Measurements from ENCODE around the gene PARD3.

The PARD3 gene

DNA sequence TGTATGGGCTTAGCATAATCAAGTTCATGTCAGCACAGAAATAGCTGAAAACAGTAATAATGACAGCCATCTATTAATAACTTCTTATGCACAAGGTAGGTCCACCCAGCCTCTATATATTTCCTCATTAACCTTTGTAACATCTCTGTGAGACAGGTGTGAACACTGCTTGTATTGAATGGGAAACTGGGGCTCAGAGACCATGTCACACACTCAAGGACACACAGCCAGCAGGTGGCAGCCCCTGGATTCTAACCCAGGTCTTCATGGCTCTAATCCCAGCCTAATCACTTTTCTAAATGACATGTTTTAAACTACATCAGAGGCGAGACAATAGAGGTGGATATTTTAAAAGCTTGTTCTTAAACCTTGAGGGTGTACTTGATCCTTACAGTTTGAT is 591.4 kb downstream of the PARD3 start:
- no peak for DNase-seq (ENCODE audit: low read depth, low spot score)

- no peak for DNase-seq (ENCODE audit: low read depth, low spot score)
Measured at GRCh38 chr10:34222359-34222758, 592.7 kb downstream of the PARD3 start.

- no peak for DNase-seq (ENCODE audit: low read depth, low spot score)
Measured at GRCh38 chr10:34219753-34220548, 595.1 kb downstream of the PARD3 start.

DNA sequence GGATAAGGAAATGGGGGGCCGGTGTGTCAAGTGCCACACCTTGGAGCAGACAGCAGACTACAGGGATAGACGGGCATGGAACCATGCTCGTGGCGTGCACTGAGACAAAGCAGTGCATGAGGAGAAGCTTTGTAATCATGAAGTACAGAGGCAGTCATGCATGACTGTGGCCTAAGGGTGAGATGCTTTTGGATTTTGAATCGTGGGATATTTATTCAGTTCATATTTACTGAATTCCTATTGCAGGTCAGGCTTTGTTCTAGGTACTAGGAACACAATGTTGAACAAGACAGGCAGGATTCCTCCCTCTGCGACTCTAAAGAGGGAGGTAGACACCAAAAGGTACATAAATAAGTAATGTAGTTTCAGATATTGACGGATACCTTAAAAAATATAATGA is 597.6 kb downstream of the PARD3 start:
- DNase-seq (ENCODE audit: low read depth, low spot score): no peak

- DNase-seq (ENCODE audit: low read depth, low spot score): no peak
Measured at GRCh38 chr10:34216348-34216945, 598.6 kb downstream of the PARD3 start.

GRCh38 chr10:34213805-34214197 is 601.3 kb downstream of the PARD3 start:
- no peak for DNase-seq (ENCODE audit: low read depth, low spot score)

- no peak for DNase-seq (ENCODE audit: low read depth, low spot score)
Measured at GRCh38 chr10:34213193-34213804, 601.8 kb downstream of the PARD3 start.

DNA sequence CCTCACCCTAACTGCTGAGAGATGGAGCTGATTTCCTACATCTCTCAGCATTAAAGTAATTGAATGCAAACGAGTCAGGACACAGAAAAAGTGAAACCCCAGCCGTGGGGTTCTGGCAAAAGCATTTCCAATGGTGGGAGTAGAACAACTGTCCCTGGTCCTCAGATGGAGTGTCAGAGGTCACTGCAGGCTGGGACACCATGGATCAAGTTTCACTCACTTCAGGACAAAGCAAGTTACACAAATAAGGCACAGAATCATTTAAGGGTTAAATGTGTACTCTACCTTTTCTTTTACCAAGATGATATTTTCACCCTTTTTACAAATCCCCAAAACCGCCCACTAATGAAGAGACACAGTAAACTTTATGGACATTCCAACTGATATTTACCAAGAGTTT is 607.8 kb downstream of the PARD3 start:
- DNase-seq (ENCODE audit: low read depth, low spot score): no peak

GRCh38 chr10:34206935-34207268 is 608.2 kb downstream of the PARD3 start:
- DNase-seq (ENCODE audit: low read depth, low spot score): no peak

- no peak for DNase-seq (ENCODE audit: low read depth, low spot score)
Measured at GRCh38 chr10:34206078-34206934, 608.8 kb downstream of the PARD3 start.

DNA sequence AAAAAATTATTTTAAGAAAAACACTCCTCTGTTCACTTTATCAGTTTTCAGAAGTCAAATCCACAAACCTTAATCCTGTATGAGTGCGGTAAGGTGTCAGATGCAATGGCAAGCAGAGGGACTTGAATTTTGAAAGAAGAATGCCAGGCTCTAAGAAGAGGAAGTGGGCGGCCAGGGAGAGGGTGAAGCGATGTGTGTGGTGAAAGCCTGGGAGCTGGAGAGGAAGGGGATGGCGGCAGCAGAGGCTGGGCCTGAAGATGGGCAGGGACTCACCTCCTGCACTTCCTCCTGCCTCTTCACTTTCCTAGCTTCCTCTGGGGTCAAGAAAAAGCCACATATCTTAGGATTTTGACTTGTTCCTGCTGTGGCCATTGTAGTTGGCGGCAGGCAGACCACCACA is 609.6 kb downstream of the PARD3 start:
- DNase-seq (ENCODE audit: low read depth, low spot score): no peak

DNA sequence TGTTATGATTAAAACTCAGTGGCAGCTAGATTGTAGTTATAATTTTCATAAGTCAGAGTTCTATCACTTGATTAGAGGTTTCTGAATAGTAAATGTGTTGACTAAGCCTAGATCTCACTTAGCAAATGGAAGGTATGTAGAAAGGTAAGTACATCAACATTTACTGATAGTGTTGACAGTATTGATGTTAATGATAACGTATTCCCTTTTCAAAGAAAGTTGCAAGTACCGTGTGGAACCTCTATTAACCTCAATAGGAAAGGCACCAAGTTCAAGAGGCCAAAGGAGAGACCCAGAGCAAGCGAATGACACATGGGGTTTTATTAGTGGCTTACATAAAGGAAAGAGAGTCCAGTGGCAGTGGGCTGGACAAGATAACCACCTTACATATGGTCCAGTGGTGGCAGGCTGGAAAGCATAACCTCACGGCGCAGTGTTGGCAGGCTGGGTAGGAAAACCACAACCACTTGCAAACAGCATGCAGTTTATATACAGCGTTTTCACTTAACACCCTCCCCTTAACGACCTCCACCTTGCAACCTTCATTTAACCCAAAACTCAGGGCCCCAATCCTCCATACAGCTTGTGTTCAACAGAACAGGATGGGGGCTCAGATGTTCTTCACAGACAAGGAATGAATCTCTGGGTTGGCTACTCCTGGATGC is 611.0 kb downstream of the PARD3 start:
- no peak for DNase-seq (ENCODE audit: low read depth, low spot score)

DNA sequence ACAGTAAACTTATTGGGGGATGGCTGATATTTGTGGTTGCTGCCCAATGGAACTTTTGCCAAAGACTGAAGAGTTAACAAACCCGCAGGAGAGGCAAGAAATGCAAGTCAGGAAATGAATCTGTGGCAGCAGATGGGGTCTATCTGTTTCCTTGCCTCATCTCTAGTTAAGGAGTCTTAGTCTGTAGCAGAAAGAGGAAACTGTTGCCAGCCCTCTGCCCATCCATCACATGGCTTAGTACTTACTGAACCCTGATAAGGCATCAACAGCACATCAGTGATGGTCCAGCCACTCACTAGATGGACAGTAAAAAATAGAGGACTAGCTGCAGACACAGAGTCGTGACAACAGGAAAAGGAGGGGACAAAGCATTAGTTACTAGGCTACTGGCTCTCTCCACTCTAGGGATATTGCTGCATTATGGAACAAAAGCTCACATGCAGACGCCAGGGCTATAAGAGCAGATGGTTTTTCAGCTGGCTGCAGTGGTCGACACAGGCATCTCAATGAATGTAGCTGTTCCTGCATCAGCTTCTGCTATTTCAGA is 614.7 kb downstream of the PARD3 start:
- no peak for DNase-seq (ENCODE audit: low read depth, low spot score)

GRCh38 chr10:34198953-34199352 is 616.1 kb downstream of the PARD3 start:
- DNase-seq (ENCODE audit: low read depth, low spot score): no peak

DNA sequence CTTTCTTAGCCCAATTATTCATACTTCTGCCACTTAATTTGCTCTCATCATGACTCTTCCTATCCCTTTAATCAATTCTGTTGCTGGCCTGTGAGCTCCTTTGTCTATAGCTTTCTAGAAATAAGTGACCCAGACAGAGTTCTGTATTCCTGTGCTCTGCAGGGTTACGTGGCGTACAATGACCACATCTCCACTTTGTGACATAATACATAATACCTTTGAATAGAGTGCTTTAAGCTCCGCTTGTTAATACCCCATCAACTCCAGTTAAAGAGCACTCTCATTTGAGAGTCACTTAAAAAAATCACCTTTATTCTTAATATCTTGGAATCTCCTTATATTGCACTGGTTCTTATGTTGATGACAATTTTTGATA is 619.0 kb downstream of the PARD3 start:
- no peak for DNase-seq (ENCODE audit: low read depth, low spot score)

GRCh38 chr10:34195364-34196057 is 619.6 kb downstream of the PARD3 start:
- DNase-seq (ENCODE audit: low read depth, low spot score): no peak

- DNase-seq (ENCODE audit: low read depth, low spot score): no peak
Measured at GRCh38 chr10:34193931-34194626, 621.0 kb downstream of the PARD3 start.

- DNase-seq (ENCODE audit: low read depth, low spot score): no peak
Measured at GRCh38 chr10:34192646-34193045, 622.5 kb downstream of the PARD3 start.

- no peak for DNase-seq (ENCODE audit: low read depth, low spot score)
Measured at GRCh38 chr10:34191406-34191805, 623.7 kb downstream of the PARD3 start.

GRCh38 chr10:34190580-34190979 is 624.5 kb downstream of the PARD3 start:
- DNase-seq (ENCODE audit: low read depth, low spot score): no peak

Data from activated naive CD8-positive, alpha-beta T cell treated with anti-CD3 and anti-CD28 coated beads, Interleukin-2, amount 50 U/mL, for 16 hours (primary cell).